HG02870 (cell line): Measurements from ENCODE around the gene AHI1.
"Not testable (repeated sequence)": the region's sequence is repeated elsewhere in the genome, so short reads cannot be mapped to it uniquely, and the experiment has no call there.

Source experiments
- ATAC-seq: cut with Tn5 transposase; IDR thresholded peaks from one replicate; pipeline ENCODE4 v1.9.1; 2021; ENCODE audit warnings: mild to moderate bottlenecking, moderate library complexity; ENCODE audit not compliant: unreplicated experiment

Gene AHI1

GRCh38 chr6:135397172-135397952, 100.2 kb downstream of the AHI1 start:
- ATAC-seq, result no peak

GRCh38 chr6:135395136-135395535, 102.4 kb downstream of the AHI1 start:
- ATAC-seq, result no peak

GRCh38 chr6:135393289-135393688, 104.3 kb downstream of the AHI1 start:
- no peak for ATAC-seq

- no peak for ATAC-seq
Observed at GRCh38 chr6:135390458-135390857, 107.1 kb downstream of the AHI1 start.

- no peak for ATAC-seq
Observed at GRCh38 chr6:135385299-135385698, 112.2 kb downstream of the AHI1 start.

- no peak for ATAC-seq
Observed at GRCh38 chr6:135383766-135384165, 113.8 kb downstream of the AHI1 start.

GRCh38 chr6:135383301-135383700, 114.2 kb downstream of the AHI1 start:
- no peak for ATAC-seq

GRCh38 chr6:135382182-135382628, 115.3 kb downstream of the AHI1 start:
- peak; percentile 95 for ATAC-seq

- no peak for ATAC-seq
Observed at GRCh38 chr6:135380793-135381192, 116.7 kb downstream of the AHI1 start.

- no peak for ATAC-seq
Observed at GRCh38 chr6:135379647-135380046, 117.9 kb downstream of the AHI1 start.

GRCh38 chr6:135372758-135373157, 124.8 kb downstream of the AHI1 start:
- ATAC-seq, result peak; percentile 66

GRCh38 chr6:135363622-135364021, 133.9 kb downstream of the AHI1 start:
- not testable (repeated sequence) for ATAC-seq

GRCh38 chr6:135362124-135362523, 135.4 kb downstream of the AHI1 start:
- no peak for ATAC-seq

GRCh38 chr6:135360222-135360621, 137.3 kb downstream of the AHI1 start:
- ATAC-seq, result no peak

- ATAC-seq, result no peak
Observed at GRCh38 chr6:135358985-135359384, 138.6 kb downstream of the AHI1 start.

- no peak for ATAC-seq
Observed at GRCh38 chr6:135358251-135358821, 139.2 kb downstream of the AHI1 start.

- no peak for ATAC-seq
Observed at GRCh38 chr6:135354407-135354806, 143.1 kb downstream of the AHI1 start.

GRCh38 chr6:135353113-135353512, 144.4 kb downstream of the AHI1 start:
- ATAC-seq, result no peak

GRCh38 chr6:135351635-135352034, 145.9 kb downstream of the AHI1 start:
- ATAC-seq, result no peak

GRCh38 chr6:135347887-135348286, 149.7 kb downstream of the AHI1 start:
- no peak for ATAC-seq

- no peak for ATAC-seq
Observed at GRCh38 chr6:135346747-135347146, 150.8 kb downstream of the AHI1 start.

GRCh38 chr6:135344526-135344925, 153.0 kb downstream of the AHI1 start:
- ATAC-seq, result no peak
